Measurements from ENCODE around the gene PRKG1.
"Not testable (repeated sequence)": the region's sequence is repeated elsewhere in the genome, so short reads cannot be mapped to it uniquely, and the experiment has no call there.

PRKG1 gene

DNA sequence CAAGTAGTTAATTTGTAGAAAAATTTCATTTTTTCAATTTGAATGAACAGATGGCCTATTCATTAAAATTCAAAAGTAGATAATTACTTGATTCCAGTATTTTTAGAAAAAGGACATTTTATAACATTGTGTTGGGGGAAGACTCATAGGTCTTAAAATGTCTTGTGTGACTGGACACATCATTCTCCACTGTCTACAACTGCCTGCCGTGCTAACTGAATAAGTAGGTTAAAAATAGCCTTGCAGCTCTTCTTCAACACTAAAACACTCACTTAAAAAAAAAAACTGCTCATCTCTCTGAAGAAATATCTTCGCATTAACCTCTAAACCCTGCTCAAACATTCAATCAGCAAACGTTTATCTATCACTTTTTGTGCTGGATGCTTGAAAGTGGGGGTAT, 371.3 kb downstream of the PRKG1 start:
- TF ChIP-seq, protein P1, sequence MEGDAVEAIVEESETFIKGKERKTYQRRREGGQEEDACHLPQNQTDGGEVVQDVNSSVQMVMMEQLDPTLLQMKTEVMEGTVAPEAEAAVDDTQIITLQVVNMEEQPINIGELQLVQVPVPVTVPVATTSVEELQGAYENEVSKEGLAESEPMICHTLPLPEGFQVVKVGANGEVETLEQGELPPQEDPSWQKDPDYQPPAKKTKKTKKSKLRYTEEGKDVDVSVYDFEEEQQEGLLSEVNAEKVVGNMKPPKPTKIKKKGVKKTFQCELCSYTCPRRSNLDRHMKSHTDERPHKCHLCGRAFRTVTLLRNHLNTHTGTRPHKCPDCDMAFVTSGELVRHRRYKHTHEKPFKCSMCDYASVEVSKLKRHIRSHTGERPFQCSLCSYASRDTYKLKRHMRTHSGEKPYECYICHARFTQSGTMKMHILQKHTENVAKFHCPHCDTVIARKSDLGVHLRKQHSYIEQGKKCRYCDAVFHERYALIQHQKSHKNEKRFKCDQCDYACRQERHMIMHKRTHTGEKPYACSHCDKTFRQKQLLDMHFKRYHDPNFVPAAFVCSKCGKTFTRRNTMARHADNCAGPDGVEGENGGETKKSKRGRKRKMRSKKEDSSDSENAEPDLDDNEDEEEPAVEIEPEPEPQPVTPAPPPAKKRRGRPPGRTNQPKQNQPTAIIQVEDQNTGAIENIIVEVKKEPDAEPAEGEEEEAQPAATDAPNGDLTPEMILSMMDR (conservative IDR thresholded peaks at IDR 0.05; ENCODE audit: low read length), result no peak
- TF ChIP-seq EZH2phosphoT487 (IDR thresholded peaks at IDR 0.05; ENCODE audit: borderline replicate concordance), result no peak
- H3K9me3 ChIP-seq (ENCODE audit: insufficient read depth, low read depth, low read length), result no peaks in the 10 kb centered on the region
- H3K4me2 ChIP-seq (ENCODE audit: low read depth, low read length, poor library complexity, severe bottlenecking), result no peak overlapping the region
- H3K36me3 ChIP-seq (ENCODE audit: insufficient read depth, low read length), result no peaks in the 10 kb centered on the region
- no peaks in the 10 kb centered on the region for H3K9me2 ChIP-seq (replicated peaks; ENCODE audit: low read depth, low read length)
- H3K4me3 ChIP-seq (ENCODE audit: low read length, poor library complexity, severe bottlenecking), result no peak overlapping the region
- no peaks in the 10 kb centered on the region for H3F3A ChIP-seq (ENCODE audit: low read depth)
- H3K27me3 ChIP-seq (ENCODE audit: insufficient read depth, low read length, poor library complexity, severe bottlenecking), result no peaks in the 10 kb centered on the region
- no peaks in the 10 kb centered on the region for H3K4me1 ChIP-seq (ENCODE audit: insufficient read depth, low read length, poor library complexity, severe bottlenecking)
- H2AFZ ChIP-seq (ENCODE audit: low read length), result no peak overlapping the region
- no peaks in the 10 kb centered on the region for H3K79me2 ChIP-seq (ENCODE audit: insufficient read depth, low read length)
- H4K20me1 ChIP-seq (ENCODE audit: insufficient read depth, low read length, poor library complexity, severe bottlenecking), result no peaks in the 10 kb centered on the region
- no peak overlapping the region for H3K9ac ChIP-seq (ENCODE audit: low read depth, low read length, poor library complexity, severe bottlenecking)

DNA sequence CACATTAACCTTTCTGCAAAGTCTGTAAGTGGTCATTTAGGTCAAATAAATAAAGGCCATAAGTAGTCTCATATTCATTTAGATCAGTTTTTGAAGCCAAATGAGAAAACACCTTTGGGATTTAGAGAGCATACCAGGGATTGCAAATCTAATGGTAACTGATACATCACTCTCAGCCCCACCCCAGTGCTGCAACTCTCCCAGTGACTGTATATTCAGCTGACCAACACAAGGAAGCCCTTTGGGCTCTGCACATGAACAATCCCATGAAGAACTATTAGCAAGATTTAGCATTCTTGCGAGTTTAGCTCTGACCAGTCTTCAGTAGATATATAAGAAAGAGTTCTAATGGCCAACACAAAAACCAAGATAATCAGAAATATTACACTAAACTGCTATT, 372.8 kb downstream of the PRKG1 start:
- no peaks in the 10 kb centered on the region for H3F3A ChIP-seq (ENCODE audit: low read depth)
- no peaks in the 10 kb centered on the region for H3K27me3 ChIP-seq (ENCODE audit: insufficient read depth, low read length, poor library complexity, severe bottlenecking)
- no peak overlapping the region for H3K9ac ChIP-seq (ENCODE audit: low read depth, low read length, poor library complexity, severe bottlenecking)
- TF ChIP-seq, protein P1 (conservative IDR thresholded peaks at IDR 0.05; ENCODE audit: low read length), result no peak
- TF ChIP-seq EZH2phosphoT487 (IDR thresholded peaks at IDR 0.05; ENCODE audit: borderline replicate concordance), result no peak
- H3K4me1 ChIP-seq (ENCODE audit: insufficient read depth, low read length, poor library complexity, severe bottlenecking), result no peaks in the 10 kb centered on the region
- no peaks in the 10 kb centered on the region for H3K36me3 ChIP-seq (ENCODE audit: insufficient read depth, low read length)
- H3K4me2 ChIP-seq (ENCODE audit: low read depth, low read length, poor library complexity, severe bottlenecking), result no peak overlapping the region
- H4K20me1 ChIP-seq (ENCODE audit: insufficient read depth, low read length, poor library complexity, severe bottlenecking), result no peaks in the 10 kb centered on the region
- H3K79me2 ChIP-seq (ENCODE audit: insufficient read depth, low read length), result no peaks in the 10 kb centered on the region
- H3K9me2 ChIP-seq (replicated peaks; ENCODE audit: low read depth, low read length), result no peaks in the 10 kb centered on the region
- H3K9me3 ChIP-seq (ENCODE audit: insufficient read depth, low read depth, low read length), result no peaks in the 10 kb centered on the region
- H3K4me3 ChIP-seq (ENCODE audit: low read length, poor library complexity, severe bottlenecking), result no peak overlapping the region
- no peak overlapping the region for H2AFZ ChIP-seq (ENCODE audit: low read length)

GRCh38 chr10:51455762-51456161, 381.5 kb downstream of the PRKG1 start:
- not testable (repeated sequence) for H3K27me3 ChIP-seq (ENCODE audit: insufficient read depth, low read length, poor library complexity, severe bottlenecking); H2AFZ ChIP-seq (ENCODE audit: low read length); H3K9ac ChIP-seq (ENCODE audit: low read depth, low read length, poor library complexity, severe bottlenecking); H3K4me2 ChIP-seq (ENCODE audit: low read depth, low read length, poor library complexity, severe bottlenecking); H3K79me2 ChIP-seq (ENCODE audit: insufficient read depth, low read length); H3K4me3 ChIP-seq (ENCODE audit: low read length, poor library complexity, severe bottlenecking); H3K36me3 ChIP-seq (ENCODE audit: insufficient read depth, low read length); H3K9me2 ChIP-seq (replicated peaks; ENCODE audit: low read depth, low read length); H4K20me1 ChIP-seq (ENCODE audit: insufficient read depth, low read length, poor library complexity, severe bottlenecking); H3K4me1 ChIP-seq (ENCODE audit: insufficient read depth, low read length, poor library complexity, severe bottlenecking); H3K9me3 ChIP-seq (ENCODE audit: insufficient read depth, low read depth, low read length); H3F3A ChIP-seq (ENCODE audit: low read depth)

DNA sequence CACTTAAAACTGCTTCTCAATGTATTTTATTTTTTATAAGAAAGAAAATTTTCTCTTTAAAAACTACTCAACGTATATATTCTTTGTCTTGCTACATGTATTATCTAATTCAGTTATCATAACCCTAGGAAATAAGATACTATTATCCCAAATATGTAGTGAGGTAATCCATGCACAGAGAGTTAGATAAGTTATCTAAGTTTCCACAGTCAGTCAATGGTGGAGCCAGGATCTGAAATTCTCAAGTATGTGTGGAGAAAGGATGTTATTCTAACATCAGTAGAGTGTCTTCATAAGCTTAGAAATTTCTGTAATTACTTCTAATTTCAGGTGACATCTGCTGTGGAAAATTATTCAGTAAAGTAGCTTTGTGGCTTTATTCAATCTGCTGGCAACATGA, 385.2 kb downstream of the PRKG1 start:
- Histone ChIP-seq H2AFZ (ENCODE audit: low read length) (no peak overlapping the region), H3K4me2 (ENCODE audit: low read depth, low read length, poor library complexity, severe bottlenecking) (no peak overlapping the region), H3K4me1 (ENCODE audit: insufficient read depth, low read length, poor library complexity, severe bottlenecking) (no peaks in the 10 kb centered on the region), H3K27me3 (ENCODE audit: insufficient read depth, low read length, poor library complexity, severe bottlenecking) (no peaks in the 10 kb centered on the region), H3K9me3 (ENCODE audit: insufficient read depth, low read depth, low read length) (no peaks in the 10 kb centered on the region), H3K79me2 (ENCODE audit: insufficient read depth, low read length) (no peaks in the 10 kb centered on the region), H3K9ac (ENCODE audit: low read depth, low read length, poor library complexity, severe bottlenecking) (no peak overlapping the region), H3K9me2 (replicated peaks; ENCODE audit: low read depth, low read length) (no peaks in the 10 kb centered on the region), H3K4me3 (ENCODE audit: low read length, poor library complexity, severe bottlenecking) (no peak overlapping the region), H3K36me3 (ENCODE audit: insufficient read depth, low read length) (no peaks in the 10 kb centered on the region), H4K20me1 (ENCODE audit: insufficient read depth, low read length, poor library complexity, severe bottlenecking) (no peaks in the 10 kb centered on the region), H3F3A (ENCODE audit: low read depth) (no peaks in the 10 kb centered on the region)
- no peak for TF ChIP-seq EZH2phosphoT487 (IDR thresholded peaks at IDR 0.05; ENCODE audit: borderline replicate concordance)
- TF ChIP-seq, protein P1 (conservative IDR thresholded peaks at IDR 0.05; ENCODE audit: low read length), result no peak

Measured in Loucy (cell line).